GM10266 (cell line): Measurements from ENCODE around the gene SLC5A10.

Experiments
- DNase-seq: peaks from one replicate; pipeline ENCODE4 v3.0.0; 2012; ENCODE audit errors: extremely low spot score
- TF ChIP-seq, protein P1 (sequence below): IDR thresholded peaks from 2 replicates; pipeline ENCODE4 v1.5.1; 2012; ENCODE audit warnings: mild to moderate bottlenecking, low read depth; ENCODE audit not compliant: control insufficient read depth, insufficient read depth; ENCODE audit errors: missing control alignments

SLC5A10 gene

DNA sequence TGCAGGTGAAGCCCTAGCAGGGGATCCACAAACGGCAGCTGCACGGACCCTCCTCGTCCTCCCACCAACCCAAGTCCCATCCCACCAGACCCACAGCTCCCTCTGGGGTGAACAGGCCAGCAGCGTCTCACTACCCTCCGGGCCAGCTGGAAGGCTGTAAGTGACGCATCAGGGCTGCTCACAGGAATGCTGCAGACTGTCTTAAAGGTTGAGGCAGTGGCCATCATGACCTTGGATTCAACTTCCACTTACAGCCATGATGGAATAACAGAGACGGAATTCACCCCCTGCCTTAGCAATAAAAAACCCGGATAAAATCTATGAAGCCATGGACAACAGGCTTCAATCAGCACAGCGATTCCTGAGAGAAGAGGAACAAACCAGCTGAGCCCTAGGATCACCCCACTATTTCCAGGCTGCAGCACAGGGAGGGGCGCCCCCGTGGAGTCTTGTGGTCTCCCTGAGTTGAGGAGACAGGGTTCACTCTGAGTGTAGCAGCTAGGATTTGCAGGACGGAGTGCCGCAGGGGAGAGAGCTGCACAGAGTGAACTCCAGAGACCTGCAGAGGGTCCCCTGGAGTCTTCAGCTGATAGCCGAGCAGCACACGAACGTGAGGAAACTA, 42.1 kb downstream of the SLC5A10 start:
- DNase-seq = no peak
- TF ChIP-seq, protein P1, sequence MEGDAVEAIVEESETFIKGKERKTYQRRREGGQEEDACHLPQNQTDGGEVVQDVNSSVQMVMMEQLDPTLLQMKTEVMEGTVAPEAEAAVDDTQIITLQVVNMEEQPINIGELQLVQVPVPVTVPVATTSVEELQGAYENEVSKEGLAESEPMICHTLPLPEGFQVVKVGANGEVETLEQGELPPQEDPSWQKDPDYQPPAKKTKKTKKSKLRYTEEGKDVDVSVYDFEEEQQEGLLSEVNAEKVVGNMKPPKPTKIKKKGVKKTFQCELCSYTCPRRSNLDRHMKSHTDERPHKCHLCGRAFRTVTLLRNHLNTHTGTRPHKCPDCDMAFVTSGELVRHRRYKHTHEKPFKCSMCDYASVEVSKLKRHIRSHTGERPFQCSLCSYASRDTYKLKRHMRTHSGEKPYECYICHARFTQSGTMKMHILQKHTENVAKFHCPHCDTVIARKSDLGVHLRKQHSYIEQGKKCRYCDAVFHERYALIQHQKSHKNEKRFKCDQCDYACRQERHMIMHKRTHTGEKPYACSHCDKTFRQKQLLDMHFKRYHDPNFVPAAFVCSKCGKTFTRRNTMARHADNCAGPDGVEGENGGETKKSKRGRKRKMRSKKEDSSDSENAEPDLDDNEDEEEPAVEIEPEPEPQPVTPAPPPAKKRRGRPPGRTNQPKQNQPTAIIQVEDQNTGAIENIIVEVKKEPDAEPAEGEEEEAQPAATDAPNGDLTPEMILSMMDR = no peak

DNA sequence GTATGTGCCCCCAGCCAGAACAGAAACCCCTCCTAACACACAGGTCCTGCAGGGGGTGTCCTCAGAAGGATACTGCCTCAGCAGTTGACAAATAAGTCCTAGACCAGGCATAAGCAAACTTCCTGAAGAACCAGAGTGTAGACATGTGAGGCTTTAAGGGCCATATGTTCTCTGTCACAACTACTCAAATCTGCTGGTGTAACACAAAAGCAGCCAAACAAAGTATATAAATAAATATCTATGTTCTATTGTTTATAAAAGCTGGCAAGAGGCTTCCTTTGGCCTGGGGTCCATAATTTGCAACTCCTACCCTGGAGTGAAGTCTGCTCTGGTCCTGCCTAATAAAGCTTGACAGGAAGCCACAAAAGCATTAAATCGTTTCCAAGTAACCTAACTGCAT, 42.7 kb downstream of the SLC5A10 start:
- DNase-seq = no peak
- TF ChIP-seq, protein P1 = no peak

DNA sequence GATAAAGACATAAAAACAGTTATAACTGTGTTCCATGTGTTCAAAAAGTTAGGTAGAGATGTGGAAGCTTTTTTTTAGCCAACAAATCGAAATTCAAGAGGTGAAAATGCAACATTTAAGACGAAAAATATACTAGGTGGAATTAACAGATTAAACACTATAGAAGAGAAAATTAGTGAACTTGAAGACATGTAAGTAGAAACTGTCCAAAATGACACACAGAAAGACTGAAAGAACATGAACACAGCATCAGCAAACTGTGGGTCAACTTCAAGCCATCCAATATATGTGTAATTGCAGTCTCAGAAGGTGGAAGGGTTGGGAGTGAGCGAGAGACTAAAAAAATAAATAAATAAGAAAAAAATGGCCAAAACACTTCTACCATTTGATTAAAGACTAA, 43.3 kb downstream of the SLC5A10 start:
- TF ChIP-seq, protein P1 = no peak
- no peak for DNase-seq

DNA sequence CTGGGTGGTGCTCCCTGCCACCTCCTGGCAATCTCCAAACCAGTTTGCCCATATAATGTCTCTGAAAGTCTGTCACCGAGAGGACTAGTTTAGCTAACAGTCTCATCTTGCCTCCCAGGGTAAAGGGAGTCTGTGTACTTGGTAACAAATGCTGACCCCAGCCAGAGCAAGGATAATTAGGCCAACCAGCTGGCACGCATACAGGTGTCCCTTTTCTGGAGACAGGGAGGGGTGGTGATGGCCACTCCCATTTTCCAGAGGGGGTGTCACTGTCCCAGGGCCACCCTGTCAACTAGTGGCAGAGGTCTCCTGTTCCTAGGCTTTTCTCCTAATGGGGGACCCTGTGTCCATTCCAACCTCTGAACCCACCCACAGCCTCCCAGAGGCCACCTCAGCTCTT, 44.5 kb downstream of the SLC5A10 start:
- DNase-seq = no peak
- TF ChIP-seq, protein P1 = no peak

DNA sequence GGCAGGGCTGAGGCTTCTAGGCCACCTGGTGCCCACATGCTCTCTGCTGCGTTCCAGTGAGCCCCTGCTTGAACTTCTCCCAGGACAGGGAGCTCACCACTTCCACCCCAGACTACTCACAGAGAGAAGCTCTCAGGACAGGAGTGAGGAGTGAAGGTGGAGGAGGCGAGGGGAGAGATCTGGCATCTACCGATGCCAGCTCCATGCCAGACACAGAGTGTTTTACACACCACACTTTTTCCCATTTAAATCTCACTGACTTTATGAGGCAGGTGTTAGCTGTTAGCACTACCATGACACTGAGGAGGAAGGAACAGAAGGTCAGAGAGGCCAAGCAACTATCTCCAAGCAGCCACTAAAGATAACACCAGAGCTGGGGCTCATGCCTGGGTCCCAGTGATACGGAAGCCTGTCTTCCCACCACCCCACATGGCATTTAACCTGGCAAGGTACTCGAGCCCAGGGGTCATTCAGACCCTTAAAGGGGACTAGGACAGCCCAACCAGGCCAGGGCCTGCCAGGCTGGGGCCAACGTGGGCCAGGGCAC, 45.8 kb downstream of the SLC5A10 start:
- TF ChIP-seq, protein P1 = no peak
- no peak for DNase-seq

DNA sequence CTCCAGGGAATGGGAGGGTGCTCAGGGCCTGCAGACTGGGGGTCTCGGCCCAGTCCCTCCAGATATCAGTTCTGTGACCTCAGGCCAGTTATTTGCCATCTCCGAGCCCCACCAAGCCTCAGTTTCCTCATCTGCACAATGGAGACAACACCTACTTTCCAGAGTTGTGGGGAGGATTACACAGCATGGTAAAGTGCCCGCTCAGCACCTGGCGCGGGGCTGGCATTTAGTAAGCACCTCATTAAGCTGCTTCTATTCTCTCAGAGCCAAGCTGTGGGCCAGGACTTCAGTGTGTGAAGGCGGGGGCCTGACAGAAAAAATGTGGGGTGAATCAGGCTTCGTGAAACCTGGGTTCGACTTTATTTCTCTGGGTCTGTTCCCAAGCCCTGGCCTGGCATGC, 47.4 kb downstream of the SLC5A10 start:
- TF ChIP-seq, protein P1 = no peak
- no peak for DNase-seq

DNA sequence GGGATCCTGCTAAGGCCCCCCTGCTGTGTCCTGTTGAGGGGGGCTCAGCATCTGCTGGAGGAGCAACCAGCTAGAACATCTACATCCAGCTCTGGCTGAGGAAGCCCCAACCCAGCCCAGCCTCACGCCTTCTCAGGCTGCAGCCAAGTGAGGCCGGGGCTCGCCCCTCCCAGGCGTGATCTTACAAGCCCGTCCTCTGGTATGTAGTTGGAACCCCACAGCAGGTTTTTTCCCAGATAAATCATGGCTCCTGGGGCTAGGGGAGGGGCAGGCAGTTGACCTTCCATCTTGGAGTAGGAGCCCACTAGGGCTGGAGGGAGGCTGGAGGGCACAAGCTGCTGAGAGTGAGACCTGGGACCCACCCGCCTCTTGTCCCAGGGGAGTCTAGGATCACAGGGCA, 47.9 kb downstream of the SLC5A10 start:
- TF ChIP-seq, protein P1 = no peak
- no peak for DNase-seq
